WTC11 (cell line): Measurements from ENCODE around the gene ARHGAP10. TPM values are rescaled to one million over a fixed set of nuclear protein-coding genes. Genes with fewer than 3 reads are reported as not detected.

Experiments
- ATAC-seq: fragments of 200-7000 bp; cut with Tn5 transposase; 2 replicates; pipeline ENCODE4 v1.10.0; 2021; ENCODE audit warnings: mild to moderate bottlenecking, moderate library complexity
- CTCF ChIA-PET: fragments of 300-600 bp; sonication (Branson Sonifier 250); formaldehyde crosslinking; loops from one replicate; lab custom pipeline; 2021; ENCODE audit warnings: antibody characterized with exemption; lab: Charles Lee
- POLR2A ChIA-PET: fragments of 350-600 bp; sonication (Branson Sonifier 250); formaldehyde crosslinking; loops from one replicate; lab custom pipeline; 2021; ENCODE audit warnings: antibody characterized with exemption; lab: Charles Lee
- DNase-seq: peaks from one replicate; pipeline ENCODE4 v3.0.0; 2021; ENCODE audit warnings: low spot score
- H3K27ac Mint-ChIP-seq: 2 replicates; pipeline ENCODE4 v1.8.0; 2021; ENCODE audit warnings: mixed read lengths
- H3K27me3 Mint-ChIP-seq: 2 replicates; pipeline ENCODE4 v1.8.0; 2021; ENCODE audit warnings: low read depth, mild to moderate bottlenecking, moderate library complexity, mixed read lengths
- H3K36me3 Mint-ChIP-seq: 2 replicates; pipeline ENCODE4 v1.8.0; 2021; ENCODE audit warnings: mixed read lengths
- H3K4me1 Mint-ChIP-seq: 2 replicates; pipeline ENCODE4 v1.8.0; 2022; ENCODE audit warnings: mixed read lengths
- H3K4me3 Mint-ChIP-seq: 2 replicates; pipeline ENCODE4 v1.8.0; 2021; ENCODE audit warnings: mild to moderate bottlenecking, moderate library complexity, mixed read lengths
- H3K9me3 Mint-ChIP-seq: 2 replicates; pipeline ENCODE4 v1.8.0; 2021; ENCODE audit warnings: mixed read lengths
- ATF2 ChIP-seq: sonication (generic); formaldehyde crosslinking; IDR thresholded peaks from 2 replicates; pipeline ENCODE4 v1.8.1; 2022; ENCODE audit warnings: low read depth, missing genetic modification reagents, borderline replicate concordance
- ATF6 ChIP-seq: sonication (generic); formaldehyde crosslinking; IDR thresholded peaks from 2 replicates; pipeline ENCODE4 v1.8.1; 2023; ENCODE audit warnings: mild to moderate bottlenecking, missing genetic modification reagents
- ETV6 ChIP-seq: sonication (generic); formaldehyde crosslinking; IDR thresholded peaks from 2 replicates; pipeline ENCODE4 v1.8.1; 2022; ENCODE audit warnings: mild to moderate bottlenecking, missing genetic modification reagents
- FOXJ3 ChIP-seq: sonication (generic); formaldehyde crosslinking; IDR thresholded peaks from 2 replicates; pipeline ENCODE4 v1.9.0; 2021; ENCODE audit warnings: missing genetic modification reagents, mild to moderate bottlenecking, borderline replicate concordance
- GABPB1 ChIP-seq: sonication (generic); formaldehyde crosslinking; IDR thresholded peaks from 2 replicates; pipeline ENCODE4 v1.8.1; 2023; ENCODE audit warnings: mild to moderate bottlenecking, missing genetic modification reagents
- GTF2I ChIP-seq: fragments of 250-450 bp; sonication (Bioruptor Pico); conservative IDR thresholded peaks from 2 replicates; pipeline ENCODE4 v1.4.0; 2021; ENCODE audit warnings: mild to moderate bottlenecking
- IRF1 ChIP-seq: sonication (generic); formaldehyde crosslinking; IDR thresholded peaks from 2 replicates; pipeline ENCODE4 v1.8.0; 2023; ENCODE audit warnings: missing genetic modification reagents
- IRF2 ChIP-seq: sonication (generic); formaldehyde crosslinking; IDR thresholded peaks from 2 replicates; pipeline ENCODE4 v1.8.0; 2022; ENCODE audit warnings: low read depth, missing genetic modification reagents, borderline replicate concordance
- KAT7 ChIP-seq: sonication (generic); formaldehyde crosslinking; IDR thresholded peaks from 2 replicates; pipeline ENCODE4 v1.8.1; 2023; ENCODE audit warnings: missing genetic modification reagents, mild to moderate bottlenecking, borderline replicate concordance
- NR1H2 ChIP-seq: sonication (generic); formaldehyde crosslinking; IDR thresholded peaks from 2 replicates; pipeline ENCODE4 v1.9.0; 2021; ENCODE audit warnings: mild to moderate bottlenecking, moderate library complexity, missing genetic modification reagents
- NR2C2 ChIP-seq: sonication (generic); formaldehyde crosslinking; IDR thresholded peaks from 2 replicates; pipeline ENCODE4 v1.8.0; 2022; ENCODE audit warnings: mild to moderate bottlenecking, missing genetic modification reagents
- NR3C1 ChIP-seq: sonication (generic); formaldehyde crosslinking; conservative IDR thresholded peaks from 2 replicates; pipeline ENCODE4 v1.8.1; 2023; ENCODE audit warnings: low read depth, mild to moderate bottlenecking, missing genetic modification reagents
- PRRX2 ChIP-seq: fragments of 250-450 bp; sonication (Bioruptor Pico); IDR thresholded peaks from 2 replicates; pipeline ENCODE4 v1.8.0; 2021; ENCODE audit warnings: mild to moderate bottlenecking
- RELA ChIP-seq: sonication (generic); formaldehyde crosslinking; IDR thresholded peaks from 2 replicates; pipeline ENCODE4 v1.8.1; 2022; ENCODE audit warnings: missing genetic modification reagents, mild to moderate bottlenecking, borderline replicate concordance
- SOX15 ChIP-seq: fragments of 250-450 bp; sonication (Bioruptor Pico); IDR thresholded peaks from 2 replicates; pipeline ENCODE4 v1.9.0; 2021; ENCODE audit warnings: mild to moderate bottlenecking
- STAT6 ChIP-seq: sonication (generic); formaldehyde crosslinking; conservative IDR thresholded peaks from 2 replicates; pipeline ENCODE4 v1.8.1; 2023; ENCODE audit warnings: mild to moderate bottlenecking, low read depth, missing genetic modification reagents, moderate library complexity
- TEAD1 ChIP-seq: sonication (generic); formaldehyde crosslinking; IDR thresholded peaks from 2 replicates; pipeline ENCODE4 v1.8.0; 2022; ENCODE audit warnings: mild to moderate bottlenecking, missing genetic modification reagents
- TP53 ChIP-seq: sonication (generic); formaldehyde crosslinking; IDR thresholded peaks from 2 replicates; pipeline ENCODE4 v1.8.1; 2023; ENCODE audit warnings: mild to moderate bottlenecking, missing genetic modification reagents
- ZNF671 ChIP-seq: fragments of 250-450 bp; sonication (Bioruptor Pico); IDR thresholded peaks from 2 replicates; pipeline ENCODE4 v1.8.0; 2021; ENCODE audit warnings: mild to moderate bottlenecking
- total RNA-seq: library from RNA; stranded (reverse); gene quantifications from 3 replicates; pipeline ENCODE4 v1.2.3, GENCODE V29; 2021
- TF ChIP-seq, protein P1 (sequence below): fragments of 250-450 bp; sonication (Bioruptor Pico); IDR thresholded peaks from 2 replicates; pipeline ENCODE4 v1.9.0; 2021; ENCODE audit warnings: mild to moderate bottlenecking

ARHGAP10 gene
- total RNA-seq, 1 experiment from 2014 or later = 9.6 TPM

GRCh38 chr4:147901916-147902315 is 170.0 kb downstream of the ARHGAP10 start:
- Mint-ChIP-seq H3K9me3 (peaks cover 15% of the 10 kb centered on the region), H3K27ac (no peak overlapping the region), H3K4me1 (no peaks in the 10 kb centered on the region), H3K4me3 (no peak overlapping the region), H3K27me3 (no peaks in the 10 kb centered on the region), H3K36me3 (peaks cover 17% of the 10 kb centered on the region)
- ChIA-PET CTCF (no interaction called here), POLR2A (no interaction called here)
- no peak for TF ChIP-seq TP53 (CRISPR knock-in tag)
- no peak for TF ChIP-seq IRF1 (CRISPR knock-in tag)
- no peak for TF ChIP-seq ATF2 (CRISPR knock-in tag)
- no peak for TF ChIP-seq NR1H2 (CRISPR knock-in tag)
- TF ChIP-seq KAT7 = no peak
- no peak for TF ChIP-seq GTF2I (CRISPR knock-in tag)
- TF ChIP-seq TEAD1 (CRISPR knock-in tag) = no peak
- no peak for TF ChIP-seq GABPB1
- TF ChIP-seq ETV6 (CRISPR knock-in tag) = no peak
- TF ChIP-seq PRRX2 (CRISPR knock-in tag) = no peak
- TF ChIP-seq FOXJ3 (CRISPR knock-in tag) = no peak
- no peak for TF ChIP-seq STAT6 (CRISPR knock-in tag)
- TF ChIP-seq, protein P1, sequence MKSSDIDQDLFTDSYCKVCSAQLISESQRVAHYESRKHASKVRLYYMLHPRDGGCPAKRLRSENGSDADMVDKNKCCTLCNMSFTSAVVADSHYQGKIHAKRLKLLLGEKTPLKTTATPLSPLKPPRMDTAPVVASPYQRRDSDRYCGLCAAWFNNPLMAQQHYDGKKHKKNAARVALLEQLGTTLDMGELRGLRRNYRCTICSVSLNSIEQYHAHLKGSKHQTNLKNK = no peak
- TF ChIP-seq ATF6 (CRISPR knock-in tag) = no peak
- no peak for TF ChIP-seq IRF2 (CRISPR knock-in tag)
- TF ChIP-seq ZNF671 (CRISPR knock-in tag) = no peak
- TF ChIP-seq NR3C1 = no peak
- no peak for TF ChIP-seq SOX15
- ATAC-seq (no peak), DNase-seq (no peak)

- H3K27me3 Mint-ChIP-seq = no peaks in the 10 kb centered on the region
- ChIA-PET POLR2A (no interaction called here), CTCF (interaction anchor here (0.6 kb wide), 1 partner anchor 230 kb away, joined by 3 read pairs; no protein-coding TSS in a partner anchor)
- ATAC-seq (no peak), DNase-seq (no peak)
- peaks cover 12% of the 10 kb centered on the region for H3K36me3 Mint-ChIP-seq
- no peak overlapping the region for H3K4me3 Mint-ChIP-seq
- TF ChIP-seq NR2C2 = no peak
- TF ChIP-seq RELA (CRISPR knock-in tag) = no peak
- H3K27ac Mint-ChIP-seq = no peak overlapping the region
- peaks cover 13% of the 10 kb centered on the region for H3K9me3 Mint-ChIP-seq
- H3K4me1 Mint-ChIP-seq = peaks cover 12% of the 10 kb centered on the region
Measured at GRCh38 chr4:147909225-147909624, 177.3 kb downstream of the ARHGAP10 start.
